Heart right ventricle (tissue), 16 donors: ENCODE results near the gene A4GNT. TPM values are rescaled to one million over a fixed set of nuclear protein-coding genes. Genes with fewer than 3 reads are reported as not detected.

Source experiments
- ATAC-seq, 8 donors: fragments of 200-7000 bp; cut with Tn5 transposase; one replicate each; pipeline ENCODE4 v1.9.1; 2020; ENCODE audit warnings: mild to moderate bottlenecking in 8 of 8, moderate library complexity in 8 of 8, moderate number of reproducible peaks in 1 of 8
- DNase-seq, 2 donors: peaks; one replicate each; pipeline ENCODE4 v3.0.0-alpha.2; 2020
- H3K27ac ChIP-seq, 10 donors: fragments of 200-600 bp; sonication (generic) in 2 of 10; one replicate each; pipeline versions ENCODE4 v1.5.0 to v1.8.0; 2020 to 2022; ENCODE audit warnings: mild to moderate bottlenecking in 3 of 10
- H3K27me3 ChIP-seq, 7 donors: fragments of 200-600 bp; one replicate each; pipeline ENCODE4 v1.8.0; 2021 to 2022; ENCODE audit warnings: mild to moderate bottlenecking in 2 of 7
- H3K36me3 ChIP-seq, 9 donors: fragments of 200-600 bp; sonication (generic) in 1 of 9; one replicate each; pipeline versions ENCODE4 v1.5.0 to v1.8.0; 2020 to 2022; ENCODE audit warnings: mild to moderate bottlenecking in 2 of 9
- H3K4me1 ChIP-seq, 9 donors: fragments of 200-600 bp; sonication (generic) in 1 of 9; one replicate each; pipeline versions ENCODE4 v1.5.0 to v1.8.0; 2020 to 2022; ENCODE audit warnings: mild to moderate bottlenecking in 4 of 9
- H3K4me3 ChIP-seq, 10 donors: fragments of 200-600 bp; sonication (generic) in 2 of 10; one replicate each; pipeline versions ENCODE4 v1.5.0 to v1.8.0; 2020 to 2022; ENCODE audit warnings: mild to moderate bottlenecking in 7 of 10, moderate library complexity in 2 of 10
- H3K9me3 ChIP-seq, 11 donors: fragments of 200-600 bp in 10 of 11; sonication (generic) in 2 of 11; one replicate each; pipeline versions ENCODE4 v1.5.0 to v1.8.0; 2013 to 2022; ENCODE audit warnings: mild to moderate bottlenecking in 2 of 11, control low read depth in 1 of 11, moderate library complexity in 1 of 11
- WGBS, 2 donors: extraction: QIAGEN DNeasy Blood & Tissue Kit; methylation state at CpG; one replicate each; pipeline ENCODE4 v1.1.7; 2013; ENCODE audit warnings: inconsistent platforms in 1 of 2; 5-methylcytosine and 5-hydroxymethylcytosine counted together
- intact Hi-C, 10 donors: fragments of 100-400 bp; cut with DNase I; formaldehyde crosslinking; loops; one replicate each; pipeline versions ENCODE4 v1.11.1 to v1.14.2; 2022
- long read RNA-seq, 3 donors: library from polyadenylated mRNA; unstranded; transcript quantifications; one replicate each; pipeline ENCODE4 v2.0.0, GENCODE V29; 2020 to 2021
- polyA plus RNA-seq, 2 donors: library from polyadenylated mRNA; stranded (reverse); fragments of 200-250 nt; gene quantifications; one replicate each; pipeline ENCODE4 v1.2.3, GENCODE V29; 2013
- total RNA-seq, 10 donors: library from RNA; stranded (reverse); fragmentation: NEBNext Ultra II Directional in 3 of 10; extraction: Animal tissue kit (Norgen Biotek cat#: 25700) in 3 of 10; gene quantifications; one replicate each; pipeline versions ENCODE4 v1.2.1 to v1.2.4, GENCODE V29; 2021 to 2023
- TF ChIP-seq, protein P1 (sequence below), 9 donors: fragments of 200-600 bp; sonication (generic) in 2 of 9; IDR thresholded peaks; one replicate each; pipeline versions ENCODE4 v1.5.0 to v1.8.0; 2021 to 2022; ENCODE audit warnings: antibody characterized with exemption in 9 of 9, mild to moderate bottlenecking in 5 of 9, moderate library complexity in 1 of 9
- donor health status: Arrhythmogenic right ventricular cardiomyopathy.
- donor health status: ischemic (EF 13 %, LVEDD 7.1; RV severe dilation, severe dysfunction).
- donor health status: healthy with polysubstance abuse.
- donor health status: DM: no; HTN: yes; CAD: no.
- donor health status: DM: no; HTN: no; CAD: no.
- donor health status: ischemic (EF 25% LVEDD 6.9; RV normal size, moderate dysfunction).
- donor health status: ischemic (EF 25% LVEDD 5.7; RV mildly dilated, moderate dysfunction).
- donor health status: healthy.
- donor health status: DM: yes; HTN: yes; CAD: no.
- donor health status: Ischemic cardiomyopathy.
- donor health status: ischemic (EF 35%, LVEDD 5.7; RV mildly dilated, moderate dysfunction).
- donor health status: nonischemic (EF 11% LVEDD 7.7; RV severe dilation, severe dysfunction).
- donor health status: DM: yes; HTN: yes; CAD: no.
- donor health status: PGD.
- donor health status: ischemic (EF 29% LVEDD 5.4; RV normal size, mild dysfunction).
- donor health status: nonischemic (EF 23%, LVEDD 6.1; RV moderate dilation, normal function).

The A4GNT gene
- total RNA-seq (not detected), polyA plus RNA-seq (not detected)
- long read RNA-seq, donor 1: 0 reads
- long read RNA-seq, donor 2: 0 reads
- long read RNA-seq, donor 3, partial matches to known transcripts: 0 of 1 reads
- long read RNA-seq, donor 3, other reads (novel, unspliced or antisense): 1 of 1 reads

DNA sequence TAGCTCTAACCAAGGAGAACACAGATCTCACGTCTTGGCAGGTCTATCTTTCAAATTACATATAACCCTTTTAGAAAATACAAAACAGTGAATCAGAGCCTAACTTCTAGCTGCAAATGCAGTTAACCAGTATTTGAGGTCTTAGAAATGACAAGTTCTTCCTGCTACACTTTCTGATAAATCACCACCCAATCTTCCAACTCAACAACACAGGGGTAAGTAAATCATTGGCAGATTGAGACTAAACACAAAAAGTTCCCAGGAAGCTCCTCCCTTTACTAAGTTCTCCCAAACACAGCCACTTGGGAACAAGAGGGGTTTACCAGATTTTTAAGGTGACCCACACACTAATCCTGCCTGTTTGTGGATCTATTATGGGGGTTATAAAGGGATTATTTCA is at the start of gene A4GNT:
A4GNT (minus strand) TSS at position 152 of the 400 bp plus-strand sequence. CDS start 1,134 bp downstream, outside the sequence.
- H3K4me3 ChIP-seq: no peak within 1 kb of the TSS
- peaks cover 0 to 31% (median 0%) of the 10 kb centered on the region in 9 donors for H3K4me1 ChIP-seq
- H3K27ac ChIP-seq: no peak within 1 kb of the TSS
- WGBS, 2 donors: 68 to 89% methylated on average over 1 of the region's 1 CpG
- no peaks in the 10 kb centered on the region for H3K27me3 ChIP-seq
- intact Hi-C loops: no loop called here
- H3K9me3 ChIP-seq: no peaks in the 10 kb centered on the region
- no peaks in the 10 kb centered on the region for H3K36me3 ChIP-seq
- no peak for DNase-seq
- TF ChIP-seq, protein P1, sequence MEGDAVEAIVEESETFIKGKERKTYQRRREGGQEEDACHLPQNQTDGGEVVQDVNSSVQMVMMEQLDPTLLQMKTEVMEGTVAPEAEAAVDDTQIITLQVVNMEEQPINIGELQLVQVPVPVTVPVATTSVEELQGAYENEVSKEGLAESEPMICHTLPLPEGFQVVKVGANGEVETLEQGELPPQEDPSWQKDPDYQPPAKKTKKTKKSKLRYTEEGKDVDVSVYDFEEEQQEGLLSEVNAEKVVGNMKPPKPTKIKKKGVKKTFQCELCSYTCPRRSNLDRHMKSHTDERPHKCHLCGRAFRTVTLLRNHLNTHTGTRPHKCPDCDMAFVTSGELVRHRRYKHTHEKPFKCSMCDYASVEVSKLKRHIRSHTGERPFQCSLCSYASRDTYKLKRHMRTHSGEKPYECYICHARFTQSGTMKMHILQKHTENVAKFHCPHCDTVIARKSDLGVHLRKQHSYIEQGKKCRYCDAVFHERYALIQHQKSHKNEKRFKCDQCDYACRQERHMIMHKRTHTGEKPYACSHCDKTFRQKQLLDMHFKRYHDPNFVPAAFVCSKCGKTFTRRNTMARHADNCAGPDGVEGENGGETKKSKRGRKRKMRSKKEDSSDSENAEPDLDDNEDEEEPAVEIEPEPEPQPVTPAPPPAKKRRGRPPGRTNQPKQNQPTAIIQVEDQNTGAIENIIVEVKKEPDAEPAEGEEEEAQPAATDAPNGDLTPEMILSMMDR (IDR thresholded peaks at IDR 0.05): no peak
- ATAC-seq: no peak

DNA sequence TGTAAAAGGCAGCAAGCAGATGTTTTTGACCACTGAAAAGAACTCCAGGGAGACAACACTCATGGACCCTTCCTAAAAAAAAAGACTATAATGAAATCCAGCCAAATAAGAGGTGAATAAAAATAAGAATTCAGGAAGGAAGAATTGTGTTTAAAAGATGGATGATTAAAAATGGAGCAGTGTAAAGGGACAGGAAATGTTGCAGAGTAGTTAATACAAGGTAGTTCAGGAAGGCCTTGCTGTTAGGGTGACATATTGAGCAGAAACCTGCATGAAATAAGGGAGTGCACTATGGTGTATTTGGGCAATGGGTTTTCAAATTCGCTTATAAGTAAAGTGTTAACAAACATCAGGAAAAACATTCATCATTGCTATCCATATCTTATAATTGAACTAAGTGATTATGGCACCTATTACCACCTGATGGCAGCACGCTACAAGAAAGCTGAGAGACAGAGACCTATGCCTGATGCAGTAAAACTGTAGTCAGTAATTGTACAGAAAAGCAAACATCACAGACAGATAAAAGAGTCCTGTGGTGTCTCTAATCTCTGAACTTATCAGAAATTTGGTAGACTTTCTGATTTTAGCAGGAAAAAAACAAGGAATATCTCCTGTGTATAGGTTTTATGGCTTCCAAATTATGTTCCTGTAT is 48.3 kb upstream of the A4GNT start:
- H3K4me3 ChIP-seq: no peak overlapping the region
- no peaks in the 10 kb centered on the region for H3K4me1 ChIP-seq
- no peak overlapping the region for H3K27ac ChIP-seq
- H3K27me3 ChIP-seq: peaks cover 0 to 12% (median 0%) of the 10 kb centered on the region in 7 donors
- TF ChIP-seq, protein P1 (IDR thresholded peaks at IDR 0.05): peak in 7 of 9 donors; percentile 13 to 52 (median 43)
- 17 to 19% methylated on average over 2 of the region's 2 CpGs for WGBS, 2 donors
- intact Hi-C loops: no loop called here
- no peaks in the 10 kb centered on the region for H3K36me3 ChIP-seq
- DNase-seq (no peak), ATAC-seq (peak in 1 of 8 donors; percentile 59)
- no peaks in the 10 kb centered on the region for H3K9me3 ChIP-seq

DNA sequence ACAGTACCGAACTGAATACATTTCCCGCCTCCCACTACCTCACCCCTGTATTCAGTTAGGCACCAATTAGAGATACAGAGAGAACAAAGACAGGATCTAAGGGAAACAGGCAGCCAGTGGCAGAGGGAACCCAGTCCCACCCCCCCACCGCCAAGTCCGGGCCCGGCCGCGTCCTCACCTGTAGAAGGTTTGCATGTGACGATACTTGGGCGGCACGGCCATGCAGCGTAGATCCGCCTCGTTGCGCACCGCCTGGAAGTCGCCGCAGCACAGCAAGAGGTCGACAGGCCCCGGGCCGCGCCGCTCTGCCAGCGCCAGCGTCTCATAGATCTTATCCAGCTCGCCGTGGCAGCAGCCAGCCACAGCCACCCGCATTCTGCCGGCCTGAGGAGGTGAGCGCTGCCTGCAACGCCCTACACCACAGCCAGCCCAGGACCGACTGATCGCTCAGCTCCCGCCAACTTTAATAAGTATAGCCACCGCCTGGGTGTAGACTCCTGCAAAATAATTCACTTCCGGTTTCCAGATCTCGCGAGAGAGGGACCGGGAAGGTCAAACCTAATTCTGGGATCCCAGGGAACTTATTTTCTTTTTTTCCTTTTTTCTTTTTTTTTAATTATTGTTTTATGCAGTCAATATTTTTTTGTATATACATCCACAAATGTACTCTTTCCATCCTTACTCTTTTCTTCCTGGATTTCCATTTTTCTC is 42.4 kb upstream of the A4GNT start, which contains the start of gene DBR1:
DBR1 (minus strand) TSS at position 501 of the 711 bp plus-strand sequence; CDS start at position 375, 126 bp downstream.
- intact Hi-C loops: loop anchor here in 2 of 10 donors (5.0 to 10.0 kb wide), 2 partner anchors 57 to 60 kb away; partner anchors contain the start of gene DZIP1L (in 2 of the 2)
- TF ChIP-seq, protein P1 (IDR thresholded peaks at IDR 0.05): no peak

More for the DNA sequence above, 42.4 kb upstream of the A4GNT start, which contains the start of gene DBR1:
- DNase-seq (peak; percentile 69 to 91), ATAC-seq (peak; percentile 91 to 97 (median 95))
- peak within 1 kb of the TSS in 9 of 10 donors; percentile 67 to 94 (median 83) for H3K27ac ChIP-seq
- H3K9me3 ChIP-seq: no peaks in the 10 kb centered on the region
- H3K27me3 ChIP-seq: no peaks in the 10 kb centered on the region
- WGBS, 2 donors: 0% methylated on average over 38 of the region's 38 CpGs
- H3K4me3 ChIP-seq: peak within 1 kb of the TSS; percentile 51 to 97 (median 73)
- peaks cover 0 to 39% (median 14%) of the 10 kb centered on the region in 9 donors for H3K36me3 ChIP-seq
- H3K4me1 ChIP-seq: peaks cover 0 to 30% (median 14%) of the 10 kb centered on the region in 9 donors
